Measurements from ENCODE around the gene KCNAB2. TPM values are rescaled to one million over a fixed set of nuclear protein-coding genes. Genes with fewer than 3 reads are reported as not detected.

The KCNAB2 gene
- total and polyA plus RNA-seq, 4 donors: 1.8 to 5.9 (median 4.5) TPM

- Histone ChIP-seq H3K9ac (ENCODE audit: low read depth in 1 of 2, low read length in 2 of 2) (no peak overlapping the region), H3K4me1 (ENCODE audit: control insufficient read depth in 4 of 4, insufficient read depth in 4 of 4, low read length in 3 of 4) (no peaks in the 10 kb centered on the region), H3K36me3 (ENCODE audit: control insufficient read depth in 4 of 4, insufficient read depth in 3 of 4, low read depth in 1 of 4, low read length in 3 of 4) (no peaks in the 10 kb centered on the region), H3K4me3 (ENCODE audit: low read depth in 1 of 3, low read length in 3 of 3) (no peak overlapping the region), H3K9me3 (ENCODE audit: control insufficient read depth in 4 of 4, low read length in 3 of 4) (no peaks in the 10 kb centered on the region), H3K27ac (ENCODE audit: low read depth in 1 of 2, low read length in 2 of 2) (no peak overlapping the region), H3K27me3 (ENCODE audit: control insufficient read depth in 4 of 4, insufficient read depth in 4 of 4, low read length in 3 of 4) (no peaks in the 10 kb centered on the region)
- DNase-seq (ENCODE audit: low spot score): no peak
- 36% methylated on average over 9 of the region's 9 CpGs for WGBS
- no peak for TF ChIP-seq REST (IDR thresholded peaks at IDR 0.05)
- TF ChIP-seq HNF4A (conservative IDR thresholded peaks at IDR 0.05): no peak
- TF ChIP-seq HNF4G (IDR thresholded peaks at IDR 0.05): no peak
- TF ChIP-seq TAF1 (conservative IDR thresholded peaks at IDR 0.05): no peak
- TF ChIP-seq, protein P1, sequence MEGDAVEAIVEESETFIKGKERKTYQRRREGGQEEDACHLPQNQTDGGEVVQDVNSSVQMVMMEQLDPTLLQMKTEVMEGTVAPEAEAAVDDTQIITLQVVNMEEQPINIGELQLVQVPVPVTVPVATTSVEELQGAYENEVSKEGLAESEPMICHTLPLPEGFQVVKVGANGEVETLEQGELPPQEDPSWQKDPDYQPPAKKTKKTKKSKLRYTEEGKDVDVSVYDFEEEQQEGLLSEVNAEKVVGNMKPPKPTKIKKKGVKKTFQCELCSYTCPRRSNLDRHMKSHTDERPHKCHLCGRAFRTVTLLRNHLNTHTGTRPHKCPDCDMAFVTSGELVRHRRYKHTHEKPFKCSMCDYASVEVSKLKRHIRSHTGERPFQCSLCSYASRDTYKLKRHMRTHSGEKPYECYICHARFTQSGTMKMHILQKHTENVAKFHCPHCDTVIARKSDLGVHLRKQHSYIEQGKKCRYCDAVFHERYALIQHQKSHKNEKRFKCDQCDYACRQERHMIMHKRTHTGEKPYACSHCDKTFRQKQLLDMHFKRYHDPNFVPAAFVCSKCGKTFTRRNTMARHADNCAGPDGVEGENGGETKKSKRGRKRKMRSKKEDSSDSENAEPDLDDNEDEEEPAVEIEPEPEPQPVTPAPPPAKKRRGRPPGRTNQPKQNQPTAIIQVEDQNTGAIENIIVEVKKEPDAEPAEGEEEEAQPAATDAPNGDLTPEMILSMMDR (IDR thresholded peaks at IDR 0.05; ENCODE audit: low read depth, low read length, missing input control): no peak
- TF ChIP-seq EGR1 (IDR thresholded peaks at IDR 0.05; ENCODE audit: low read depth in 2 of 2): no peak
- no peak for TF ChIP-seq SP1 (IDR thresholded peaks at IDR 0.05)
These were observed 8.3 kb upstream of the KCNAB2 start for GRCh38 chr1:6037338-6037762.

- Histone ChIP-seq H3K4me3 (ENCODE audit: low read depth in 1 of 3, low read length in 3 of 3) (no peak overlapping the region), H3K9ac (ENCODE audit: low read depth in 1 of 2, low read length in 2 of 2) (no peak overlapping the region), H3K27me3 (ENCODE audit: control insufficient read depth in 4 of 4, insufficient read depth in 4 of 4, low read length in 3 of 4) (no peaks in the 10 kb centered on the region), H3K27ac (ENCODE audit: low read depth in 1 of 2, low read length in 2 of 2) (no peak overlapping the region), H3K36me3 (ENCODE audit: control insufficient read depth in 4 of 4, insufficient read depth in 3 of 4, low read depth in 1 of 4, low read length in 3 of 4) (no peaks in the 10 kb centered on the region), H3K9me3 (ENCODE audit: control insufficient read depth in 4 of 4, low read length in 3 of 4) (no peaks in the 10 kb centered on the region), H3K4me1 (ENCODE audit: control insufficient read depth in 4 of 4, insufficient read depth in 4 of 4, low read length in 3 of 4) (no peaks in the 10 kb centered on the region)
- DNase-seq (ENCODE audit: low spot score): no peak
- TF ChIP-seq, protein P1 (IDR thresholded peaks at IDR 0.05; ENCODE audit: low read depth, low read length, missing input control): no peak
- TF ChIP-seq, protein P2, sequence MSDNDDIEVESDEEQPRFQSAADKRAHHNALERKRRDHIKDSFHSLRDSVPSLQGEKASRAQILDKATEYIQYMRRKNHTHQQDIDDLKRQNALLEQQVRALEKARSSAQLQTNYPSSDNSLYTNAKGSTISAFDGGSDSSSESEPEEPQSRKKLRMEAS (IDR thresholded peaks at IDR 0.05): no peak
- 57% methylated on average over 7 of the region's 7 CpGs for WGBS
These were observed 7.1 kb upstream of the KCNAB2 start for GRCh38 chr1:6038603-6039002.

DNA sequence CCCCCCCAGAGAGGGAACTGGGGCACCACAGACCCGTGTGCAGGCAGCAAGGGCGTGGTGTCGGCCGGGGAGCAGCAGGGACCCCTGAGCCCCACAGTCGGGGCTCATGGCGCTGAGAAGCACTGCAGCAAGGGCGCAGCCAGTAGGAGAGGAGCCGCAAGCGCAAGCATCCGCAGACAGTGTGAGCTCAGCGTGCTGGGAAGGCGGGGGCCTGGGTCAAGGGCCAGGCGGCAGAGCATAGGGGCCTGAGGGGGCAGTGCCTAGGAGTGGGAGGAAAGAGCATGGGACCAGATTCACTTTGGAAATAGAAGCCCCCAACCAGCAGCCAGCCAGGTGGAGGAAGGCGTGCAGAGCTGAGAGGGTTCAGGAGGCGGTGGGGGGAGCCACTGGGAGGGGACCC, 6.7 kb upstream of the KCNAB2 start:
- WGBS: 84% methylated on average over 15 of the region's 15 CpGs
- no peak overlapping the region for H3K9ac ChIP-seq (ENCODE audit: low read depth in 1 of 2, low read length in 2 of 2)
- no peak overlapping the region for H3K27ac ChIP-seq (ENCODE audit: low read depth in 1 of 2, low read length in 2 of 2)
- H3K4me3 ChIP-seq (ENCODE audit: low read depth in 1 of 3, low read length in 3 of 3): no peak overlapping the region
- no peaks in the 10 kb centered on the region for H3K36me3 ChIP-seq (ENCODE audit: control insufficient read depth in 4 of 4, insufficient read depth in 3 of 4, low read depth in 1 of 4, low read length in 3 of 4)
- DNase-seq (ENCODE audit: low spot score): no peak
- no peaks in the 10 kb centered on the region for H3K27me3 ChIP-seq (ENCODE audit: control insufficient read depth in 4 of 4, insufficient read depth in 4 of 4, low read length in 3 of 4)
- no peaks in the 10 kb centered on the region for H3K4me1 ChIP-seq (ENCODE audit: control insufficient read depth in 4 of 4, insufficient read depth in 4 of 4, low read length in 3 of 4)
- no peaks in the 10 kb centered on the region for H3K9me3 ChIP-seq (ENCODE audit: control insufficient read depth in 4 of 4, low read length in 3 of 4)
- TF ChIP-seq TAF1 (conservative IDR thresholded peaks at IDR 0.05): no peak
- no peak for TF ChIP-seq JUND (IDR thresholded peaks at IDR 0.05)
- no peak for TF ChIP-seq GABPA (IDR thresholded peaks at IDR 0.05 in 1 of 2, conservative IDR thresholded peaks at IDR 0.05 in 1 of 2)
- no peak for TF ChIP-seq EGR1 (IDR thresholded peaks at IDR 0.05; ENCODE audit: low read depth in 2 of 2)
- TF ChIP-seq REST (IDR thresholded peaks at IDR 0.05): no peak
- TF ChIP-seq FOXA2 (IDR thresholded peaks at IDR 0.05): no peak
- no peak for TF ChIP-seq HNF4G (IDR thresholded peaks at IDR 0.05)
- TF ChIP-seq, protein P1 (IDR thresholded peaks at IDR 0.05; ENCODE audit: low read depth, low read length, missing input control): no peak

All from liver (tissue), 9 donors.